ENCODE measurements around the gene CARD6. TPM values are rescaled to one million over a fixed set of nuclear protein-coding genes. Genes with fewer than 3 reads are reported as not detected.
"Not testable (repeated sequence)": the region's sequence is repeated elsewhere in the genome, so short reads cannot be mapped to it uniquely, and the experiment has no call there.

Gene CARD6, protein sequence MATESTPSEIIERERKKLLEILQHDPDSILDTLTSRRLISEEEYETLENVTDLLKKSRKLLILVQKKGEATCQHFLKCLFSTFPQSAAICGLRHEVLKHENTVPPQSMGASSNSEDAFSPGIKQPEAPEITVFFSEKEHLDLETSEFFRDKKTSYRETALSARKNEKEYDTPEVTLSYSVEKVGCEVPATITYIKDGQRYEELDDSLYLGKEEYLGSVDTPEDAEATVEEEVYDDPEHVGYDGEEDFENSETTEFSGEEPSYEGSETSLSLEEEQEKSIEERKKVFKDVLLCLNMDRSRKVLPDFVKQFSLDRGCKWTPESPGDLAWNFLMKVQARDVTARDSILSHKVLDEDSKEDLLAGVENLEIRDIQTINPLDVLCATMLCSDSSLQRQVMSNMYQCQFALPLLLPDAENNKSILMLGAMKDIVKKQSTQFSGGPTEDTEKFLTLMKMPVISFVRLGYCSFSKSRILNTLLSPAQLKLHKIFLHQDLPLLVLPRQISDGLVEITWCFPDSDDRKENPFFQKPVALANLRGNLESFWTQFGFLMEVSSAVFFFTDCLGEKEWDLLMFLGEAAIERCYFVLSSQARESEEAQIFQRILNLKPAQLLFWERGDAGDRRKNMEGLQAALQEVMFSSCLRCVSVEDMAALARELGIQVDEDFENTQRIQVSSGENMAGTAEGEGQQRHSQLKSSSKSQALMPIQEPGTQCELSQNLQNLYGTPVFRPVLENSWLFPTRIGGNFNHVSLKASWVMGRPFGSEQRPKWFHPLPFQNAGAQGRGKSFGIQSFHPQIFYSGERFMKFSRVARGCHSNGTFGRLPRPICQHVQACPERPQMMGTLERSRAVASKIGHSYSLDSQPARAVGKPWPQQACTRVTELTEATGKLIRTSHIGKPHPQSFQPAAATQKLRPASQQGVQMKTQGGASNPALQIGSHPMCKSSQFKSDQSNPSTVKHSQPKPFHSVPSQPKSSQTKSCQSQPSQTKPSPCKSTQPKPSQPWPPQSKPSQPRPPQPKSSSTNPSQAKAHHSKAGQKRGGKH
- polyA plus RNA-seq (2013, experiment 1 of 2) = 0.35 TPM
- 0.31 TPM for polyA plus RNA-seq (2013, experiment 2 of 2)

DNA sequence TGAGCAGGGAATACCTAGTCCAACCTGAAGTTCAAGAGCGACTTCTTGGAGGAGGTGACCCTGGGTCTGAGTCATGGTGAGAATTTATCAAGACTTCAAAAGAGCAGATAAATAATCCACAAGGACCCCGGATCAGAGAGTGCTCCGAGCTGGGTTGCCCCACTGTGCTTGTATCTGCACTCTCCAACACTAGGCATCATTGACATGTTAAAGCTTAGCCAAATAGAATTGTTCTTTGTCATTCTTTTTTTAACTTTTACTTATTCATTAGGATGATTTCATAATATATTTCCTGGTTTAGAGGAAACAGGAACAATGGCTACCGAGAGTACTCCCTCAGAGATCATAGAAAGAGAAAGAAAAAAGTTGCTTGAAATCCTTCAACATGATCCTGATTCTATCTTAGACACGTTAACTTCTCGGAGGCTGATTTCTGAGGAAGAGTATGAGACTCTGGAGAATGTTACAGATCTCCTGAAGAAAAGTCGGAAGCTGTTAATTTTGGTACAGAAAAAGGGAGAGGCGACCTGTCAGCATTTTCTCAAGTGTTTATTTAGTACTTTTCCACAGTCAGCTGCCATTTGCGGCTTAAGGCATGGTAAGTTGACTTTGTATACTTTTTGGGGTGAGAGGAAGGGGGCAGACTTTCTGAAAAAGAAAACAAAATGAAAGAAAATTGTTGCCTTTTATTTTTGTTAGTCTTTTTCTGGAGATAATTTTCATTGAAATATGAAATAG, at the start of gene CARD6:
TSS of gene CARD6 (plus strand) at position 300 of the 738 bp plus-strand sequence. CDS start at position 316, 16 bp downstream.
- Histone ChIP-seq H3K27ac (ENCODE audit: low read depth, low read length) (no peak within 1 kb of the TSS), H3K9ac (ENCODE audit: low read length) (peak within 1 kb of the TSS; percentile 48), H3K79me2 (ENCODE audit: control insufficient read depth, insufficient read depth, low read length) (no peaks in the 10 kb centered on the region), H4K5ac (ENCODE audit: low read length) (no peak within 1 kb of the TSS), H3K23ac (ENCODE audit: low read length) (no peak within 1 kb of the TSS), H3K4me1 (ENCODE audit: control insufficient read depth, low read depth, low read length) (no peaks in the 10 kb centered on the region), H3K18ac (ENCODE audit: low read length) (peak within 1 kb of the TSS; percentile 75), H2AK5ac (ENCODE audit: low read length) (no peak within 1 kb of the TSS), H3K36me3 (ENCODE audit: control insufficient read depth, insufficient read depth, low read length) (no peaks in the 10 kb centered on the region), H3K27me3 (ENCODE audit: insufficient read depth, low read length, poor library complexity) (no peaks in the 10 kb centered on the region), H3K4me2 (ENCODE audit: low read length) (no peak within 1 kb of the TSS), H3K56ac (ENCODE audit: low read length) (peak within 1 kb of the TSS; percentile 67), H3K4ac (ENCODE audit: low read depth, low read length) (no peak within 1 kb of the TSS), H3K4me3 (ENCODE audit: low read length) (no peak within 1 kb of the TSS), H4K8ac (ENCODE audit: low read depth, low read length) (no peak within 1 kb of the TSS), H2BK5ac (ENCODE audit: low read length) (no peak within 1 kb of the TSS), H2BK120ac (ENCODE audit: low read depth, low read length) (no peak within 1 kb of the TSS), H2BK15ac (replicated peaks; ENCODE audit: low read depth) (no peak within 1 kb of the TSS), H3K79me1 (ENCODE audit: low read length) (no peaks in the 10 kb centered on the region)
- no CpG with 5 or more reads among the region's 9 CpGs for WGBS (ENCODE audit: extremely low coverage, insufficient coverage, low lambda C conversion rate)
- DNase-seq = no peak

DNA sequence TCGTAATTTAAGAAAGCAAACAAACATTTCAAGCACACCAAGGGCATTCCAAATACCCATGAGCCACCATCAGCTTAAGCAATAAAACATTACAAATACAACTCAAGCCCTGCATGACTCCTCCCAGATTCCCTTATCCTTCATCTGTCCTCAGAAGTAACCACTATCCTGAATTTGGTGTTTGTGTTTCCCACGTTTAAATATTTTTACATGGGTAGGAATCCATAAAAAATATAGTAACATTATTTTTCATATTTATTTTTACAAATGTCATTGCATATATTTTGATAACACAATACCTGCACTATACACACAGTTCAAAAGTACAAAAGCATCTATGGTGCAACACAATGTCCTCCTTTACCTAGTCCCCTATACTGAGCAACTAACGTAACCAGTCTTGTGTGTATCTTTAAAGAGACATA, 49.4 kb upstream of the CARD6 start:
- no peak for DNase-seq
- H3K79me1 ChIP-seq (ENCODE audit: low read length) = peaks cover 4% of the 10 kb centered on the region
- H3K36me3 ChIP-seq (ENCODE audit: control insufficient read depth, insufficient read depth, low read length) = no peaks in the 10 kb centered on the region
- H3K23ac ChIP-seq (ENCODE audit: low read length) = no peak overlapping the region
- no peak overlapping the region for H3K9ac ChIP-seq (ENCODE audit: low read length)
- no peak overlapping the region for H2BK120ac ChIP-seq (ENCODE audit: low read depth, low read length)
- H4K8ac ChIP-seq (ENCODE audit: low read depth, low read length) = no peak overlapping the region
- H3K4me3 ChIP-seq (ENCODE audit: low read length) = no peak overlapping the region
- no peak overlapping the region for H2BK15ac ChIP-seq (replicated peaks; ENCODE audit: low read depth)
- H2AK5ac ChIP-seq (ENCODE audit: low read length) = no peak overlapping the region
- no peak overlapping the region for H2BK5ac ChIP-seq (ENCODE audit: low read length)
- no peak overlapping the region for H3K4me2 ChIP-seq (ENCODE audit: low read length)
- H3K18ac ChIP-seq (ENCODE audit: low read length) = no peak overlapping the region
- H3K27me3 ChIP-seq (ENCODE audit: insufficient read depth, low read length, poor library complexity) = no peaks in the 10 kb centered on the region
- H3K4ac ChIP-seq (ENCODE audit: low read depth, low read length) = no peak overlapping the region
- H3K4me1 ChIP-seq (ENCODE audit: control insufficient read depth, low read depth, low read length) = no peaks in the 10 kb centered on the region
- no peak overlapping the region for H3K56ac ChIP-seq (ENCODE audit: low read length)
- no peak overlapping the region for H4K5ac ChIP-seq (ENCODE audit: low read length)
- no CpG with 5 or more reads among the region's 3 CpGs for WGBS (ENCODE audit: extremely low coverage, insufficient coverage, low lambda C conversion rate)
- no peak overlapping the region for H3K27ac ChIP-seq (ENCODE audit: low read depth, low read length)
- peaks cover 76% of the 10 kb centered on the region for H3K79me2 ChIP-seq (ENCODE audit: control insufficient read depth, insufficient read depth, low read length)

DNA sequence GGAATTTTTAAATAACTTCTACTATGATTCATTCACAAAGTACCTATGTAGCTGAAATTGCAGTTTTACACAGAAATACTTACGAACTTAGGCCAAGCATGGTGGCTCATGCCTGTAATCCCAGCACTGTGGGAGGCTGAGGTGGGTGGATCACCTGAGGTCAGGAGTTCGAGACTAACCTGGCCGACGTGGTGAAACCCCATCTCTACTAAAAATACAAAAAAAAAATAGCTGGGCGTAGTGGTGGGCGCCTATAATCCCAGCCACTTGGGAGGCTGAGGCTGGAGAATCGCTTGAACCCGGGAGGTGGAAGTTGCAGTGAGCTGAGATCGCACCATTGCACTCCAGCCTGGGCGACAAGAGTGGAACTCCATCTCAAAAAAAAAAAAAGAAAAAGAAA, 48.5 kb upstream of the CARD6 start:
- not testable (repeated sequence) for DNase-seq; H2BK5ac ChIP-seq (ENCODE audit: low read length); H3K27ac ChIP-seq (ENCODE audit: low read depth, low read length); H3K4me2 ChIP-seq (ENCODE audit: low read length); H2BK15ac ChIP-seq (replicated peaks; ENCODE audit: low read depth); H3K4me3 ChIP-seq (ENCODE audit: low read length); H3K23ac ChIP-seq (ENCODE audit: low read length); H2BK120ac ChIP-seq (ENCODE audit: low read depth, low read length); H3K9ac ChIP-seq (ENCODE audit: low read length); H4K5ac ChIP-seq (ENCODE audit: low read length); H4K8ac ChIP-seq (ENCODE audit: low read depth, low read length); H3K18ac ChIP-seq (ENCODE audit: low read length); H3K4me1 ChIP-seq (ENCODE audit: control insufficient read depth, low read depth, low read length); H3K79me1 ChIP-seq (ENCODE audit: low read length); H3K4ac ChIP-seq (ENCODE audit: low read depth, low read length); H3K36me3 ChIP-seq (ENCODE audit: control insufficient read depth, insufficient read depth, low read length); H3K56ac ChIP-seq (ENCODE audit: low read length); H2AK5ac ChIP-seq (ENCODE audit: low read length); H3K27me3 ChIP-seq (ENCODE audit: insufficient read depth, low read length, poor library complexity)
- peaks cover 79% of the 10 kb centered on the region for H3K79me2 ChIP-seq (ENCODE audit: control insufficient read depth, insufficient read depth, low read length)
- WGBS (ENCODE audit: extremely low coverage, insufficient coverage, low lambda C conversion rate) = no CpG with 5 or more reads among the region's 10 CpGs

DNA sequence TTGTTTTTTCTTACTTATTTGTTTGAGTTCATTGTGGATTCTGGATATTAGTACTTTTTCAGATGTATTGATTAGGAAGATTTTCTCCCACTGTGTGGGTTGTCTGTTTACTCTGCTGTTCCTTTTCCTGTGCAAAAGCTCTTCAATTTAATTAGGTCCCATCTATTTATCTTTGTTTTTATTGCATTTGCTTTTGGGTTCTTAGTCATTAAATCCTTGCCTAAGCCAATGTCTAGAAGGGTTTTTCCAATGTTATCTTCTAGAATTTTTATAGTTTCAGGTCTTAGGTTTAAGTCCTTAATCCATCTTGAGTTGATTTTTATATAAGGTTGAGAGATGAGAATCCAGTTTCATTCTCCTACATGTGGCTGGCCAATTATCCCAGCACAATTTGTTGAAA, 46.8 kb upstream of the CARD6 start:
- not testable (repeated sequence) for H3K4me1 ChIP-seq (ENCODE audit: control insufficient read depth, low read depth, low read length); H3K27me3 ChIP-seq (ENCODE audit: insufficient read depth, low read length, poor library complexity); H2BK5ac ChIP-seq (ENCODE audit: low read length); H3K4me2 ChIP-seq (ENCODE audit: low read length); H3K27ac ChIP-seq (ENCODE audit: low read depth, low read length); H3K79me1 ChIP-seq (ENCODE audit: low read length); H4K5ac ChIP-seq (ENCODE audit: low read length); H3K4ac ChIP-seq (ENCODE audit: low read depth, low read length); H3K18ac ChIP-seq (ENCODE audit: low read length); H2BK15ac ChIP-seq (replicated peaks; ENCODE audit: low read depth); H3K23ac ChIP-seq (ENCODE audit: low read length); H3K9ac ChIP-seq (ENCODE audit: low read length); H3K36me3 ChIP-seq (ENCODE audit: control insufficient read depth, insufficient read depth, low read length); DNase-seq; H3K4me3 ChIP-seq (ENCODE audit: low read length); H2AK5ac ChIP-seq (ENCODE audit: low read length); H3K56ac ChIP-seq (ENCODE audit: low read length); H2BK120ac ChIP-seq (ENCODE audit: low read depth, low read length); H4K8ac ChIP-seq (ENCODE audit: low read depth, low read length)
- peaks cover 63% of the 10 kb centered on the region for H3K79me2 ChIP-seq (ENCODE audit: control insufficient read depth, insufficient read depth, low read length)

DNA sequence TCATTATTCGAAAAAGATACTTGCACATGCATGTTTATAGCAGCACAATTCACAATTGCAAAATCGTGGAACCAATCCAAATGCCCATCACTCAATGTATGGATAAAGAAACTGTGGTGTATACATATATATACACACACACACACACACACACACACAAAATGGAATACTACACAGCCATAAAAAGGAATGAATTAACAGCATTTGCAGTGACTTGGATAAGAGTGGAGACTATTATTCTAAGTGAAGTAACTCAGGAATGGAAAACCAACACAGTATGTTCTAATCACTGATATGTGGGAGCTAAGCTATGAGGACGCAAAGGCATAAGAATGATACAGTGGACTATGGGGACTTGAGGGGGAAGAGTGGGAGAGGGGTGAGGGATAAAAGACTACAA, 46.3 kb upstream of the CARD6 start:
- not testable (repeated sequence) for H3K4me3 ChIP-seq (ENCODE audit: low read length); H3K27ac ChIP-seq (ENCODE audit: low read depth, low read length); H2BK5ac ChIP-seq (ENCODE audit: low read length); H2BK120ac ChIP-seq (ENCODE audit: low read depth, low read length); H2BK15ac ChIP-seq (replicated peaks; ENCODE audit: low read depth); H3K36me3 ChIP-seq (ENCODE audit: control insufficient read depth, insufficient read depth, low read length); H3K79me1 ChIP-seq (ENCODE audit: low read length); H3K4me1 ChIP-seq (ENCODE audit: control insufficient read depth, low read depth, low read length); H2AK5ac ChIP-seq (ENCODE audit: low read length); H3K18ac ChIP-seq (ENCODE audit: low read length); H3K9ac ChIP-seq (ENCODE audit: low read length); H3K27me3 ChIP-seq (ENCODE audit: insufficient read depth, low read length, poor library complexity); H3K4ac ChIP-seq (ENCODE audit: low read depth, low read length); H3K56ac ChIP-seq (ENCODE audit: low read length); H3K23ac ChIP-seq (ENCODE audit: low read length); DNase-seq; H3K4me2 ChIP-seq (ENCODE audit: low read length); H4K5ac ChIP-seq (ENCODE audit: low read length); H4K8ac ChIP-seq (ENCODE audit: low read depth, low read length)
- no CpG with 5 or more reads among the region's 3 CpGs for WGBS (ENCODE audit: extremely low coverage, insufficient coverage, low lambda C conversion rate)
- H3K79me2 ChIP-seq (ENCODE audit: control insufficient read depth, insufficient read depth, low read length) = peaks cover 59% of the 10 kb centered on the region

Measured in mesendoderm (in vitro differentiated cells).